Measurements from ENCODE around the gene GPSM1. TPM values are rescaled to one million over a fixed set of nuclear protein-coding genes. Genes with fewer than 3 reads are reported as not detected.

GPSM1 gene
- total RNA-seq, 2 experiments from 2014 or later, result 10.6 to 11.3 TPM

GRCh38 chr9:136302527-136302926 lies 24.8 kb upstream of the GPSM1 start:
- intact Hi-C loops (cut with micrococcal nuclease), result no loop called here
- ChIA-PET POLR2A (no interaction called here), CTCF (no interaction called here)
- Mint-ChIP-seq H3K4me1 (ENCODE audit: low read depth) (peaks cover 4% of the 10 kb centered on the region), H3K4me3 (no peak overlapping the region), H3K36me3 (no peaks in the 10 kb centered on the region), H3K27me3 (peaks cover 6% of the 10 kb centered on the region), H3K27ac (no peak overlapping the region), H3K9me3 (no peaks in the 10 kb centered on the region)
- no peak for DNase-seq

GRCh38 chr9:136303066-136303824 lies 24.1 kb upstream of the GPSM1 start:
- no peaks in the 10 kb centered on the region for H3K36me3 Mint-ChIP-seq
- ChIA-PET CTCF (no interaction called here), POLR2A (no interaction called here)
- no peak overlapping the region for H3K27ac Mint-ChIP-seq
- DNase-seq, result no peak
- H3K4me3 Mint-ChIP-seq, result no peak overlapping the region
- intact Hi-C loops (cut with micrococcal nuclease), result no loop called here
- peaks cover 6% of the 10 kb centered on the region for H3K27me3 Mint-ChIP-seq
- H3K4me1 Mint-ChIP-seq (ENCODE audit: low read depth), result peaks cover 4% of the 10 kb centered on the region
- H3K9me3 Mint-ChIP-seq, result no peaks in the 10 kb centered on the region

- no peak for DNase-seq
- Mint-ChIP-seq H3K4me1 (ENCODE audit: low read depth) (peaks cover 4% of the 10 kb centered on the region), H3K4me3 (no peak within 1 kb of the TSS), H3K27ac (no peak within 1 kb of the TSS), H3K9me3 (no peaks in the 10 kb centered on the region), H3K27me3 (peaks cover 6% of the 10 kb centered on the region), H3K36me3 (no peaks in the 10 kb centered on the region)
- POLR2A ChIA-PET, result no interaction called here
- intact Hi-C loops (cut with micrococcal nuclease), result no loop called here
- CTCF ChIA-PET, result no interaction called here
These were observed 23.4 kb upstream of the GPSM1 start, which contains the start of gene CCDC187 for GRCh38 chr9:136303825-136304416. Gene CCDC187, minus strand, starts transcription at chr9:136304094. Its CDS starts 264 bp downstream, at chr9:136303830.

DNA sequence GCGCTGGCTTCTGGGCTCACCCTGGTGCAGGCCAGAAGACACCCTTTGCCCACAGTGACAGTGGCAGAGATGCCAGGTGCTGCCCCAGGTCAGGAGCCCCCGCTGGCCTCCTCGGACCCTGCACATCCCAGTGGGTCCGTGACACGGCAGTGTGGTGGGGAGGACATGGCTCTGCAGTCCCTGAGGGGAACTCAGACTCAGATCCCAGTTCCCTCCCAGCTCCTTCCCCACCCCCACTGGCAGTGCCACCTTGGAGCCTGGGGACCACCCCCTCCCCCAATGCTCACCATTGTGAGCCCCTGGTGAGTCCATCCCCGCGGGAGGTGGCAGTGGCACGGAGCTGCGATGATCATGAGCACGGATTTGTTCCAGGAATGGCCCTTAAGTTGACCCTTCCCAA lies 22.9 kb upstream of the GPSM1 start:
- no peaks in the 10 kb centered on the region for H3K9me3 Mint-ChIP-seq
- DNase-seq, result no peak
- peaks cover 6% of the 10 kb centered on the region for H3K27me3 Mint-ChIP-seq
- H3K4me1 Mint-ChIP-seq (ENCODE audit: low read depth), result peaks cover 4% of the 10 kb centered on the region
- ChIA-PET POLR2A (no interaction called here), CTCF (no interaction called here)
- H3K36me3 Mint-ChIP-seq, result no peaks in the 10 kb centered on the region
- intact Hi-C loops (cut with micrococcal nuclease), result no loop called here
- no peak overlapping the region for H3K4me3 Mint-ChIP-seq
- no peak overlapping the region for H3K27ac Mint-ChIP-seq

DNA sequence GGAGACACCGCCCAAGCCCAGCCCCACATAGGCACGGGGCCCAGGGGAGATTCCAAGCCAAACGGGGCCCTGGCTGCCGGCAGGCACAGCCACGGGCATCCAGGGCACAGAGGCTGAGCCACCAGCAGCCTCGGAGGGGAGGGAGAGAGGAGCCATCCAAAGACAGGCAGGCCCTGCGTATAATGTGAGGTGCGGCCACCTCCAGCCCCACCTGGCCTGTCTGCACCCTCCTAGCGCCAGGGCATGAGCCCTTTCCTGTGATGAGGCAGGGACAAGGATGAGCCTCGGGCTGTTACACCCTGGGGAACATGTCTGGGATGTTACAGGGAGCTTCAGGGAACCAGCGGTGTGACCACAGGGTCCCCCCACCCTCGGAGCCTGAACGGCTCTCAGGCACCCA lies 22.4 kb upstream of the GPSM1 start:
- Mint-ChIP-seq H3K27ac (no peak overlapping the region), H3K36me3 (no peaks in the 10 kb centered on the region), H3K4me3 (no peak overlapping the region), H3K4me1 (ENCODE audit: low read depth) (peaks cover 4% of the 10 kb centered on the region), H3K9me3 (no peaks in the 10 kb centered on the region), H3K27me3 (peaks cover 6% of the 10 kb centered on the region)
- DNase-seq, result no peak
- CTCF ChIA-PET, result no interaction called here
- POLR2A ChIA-PET, result no interaction called here
- intact Hi-C loops (cut with micrococcal nuclease), result no loop called here

GRCh38 chr9:136305804-136306203 lies 21.5 kb upstream of the GPSM1 start:
- Mint-ChIP-seq H3K4me1 (ENCODE audit: low read depth) (peaks cover 4% of the 10 kb centered on the region), H3K9me3 (no peaks in the 10 kb centered on the region)
- POLR2A ChIA-PET, result no interaction called here

GRCh38 chr9:136306211-136307208 lies 20.8 kb upstream of the GPSM1 start:
- intact Hi-C loops (cut with micrococcal nuclease), result no loop called here
- Mint-ChIP-seq H3K4me1 (ENCODE audit: low read depth) (peaks cover 4% of the 10 kb centered on the region), H3K9me3 (no peaks in the 10 kb centered on the region), H3K4me3 (no peak overlapping the region), H3K27ac (no peak overlapping the region), H3K27me3 (peaks cover 6% of the 10 kb centered on the region), H3K36me3 (no peaks in the 10 kb centered on the region)
- DNase-seq, result peak; percentile 24
- ChIA-PET POLR2A (no interaction called here), CTCF (no interaction called here)

More at GRCh38 chr9:136305804-136306203, 21.5 kb upstream of the GPSM1 start:
- DNase-seq, result no peak
- intact Hi-C loops (cut with micrococcal nuclease), result no loop called here
- Mint-ChIP-seq H3K27ac (no peak overlapping the region), H3K27me3 (peaks cover 6% of the 10 kb centered on the region), H3K36me3 (no peaks in the 10 kb centered on the region), H3K4me3 (no peak overlapping the region)
- CTCF ChIA-PET, result no interaction called here

GRCh38 chr9:136307215-136307750 lies 20.1 kb upstream of the GPSM1 start:
- CTCF ChIA-PET, result no interaction called here
- Mint-ChIP-seq H3K27ac (no peak overlapping the region), H3K36me3 (no peaks in the 10 kb centered on the region), H3K27me3 (peaks cover 6% of the 10 kb centered on the region), H3K4me1 (ENCODE audit: low read depth) (peaks cover 4% of the 10 kb centered on the region), H3K4me3 (no peak overlapping the region), H3K9me3 (no peaks in the 10 kb centered on the region)
- no peak for DNase-seq
- intact Hi-C loops (cut with micrococcal nuclease), result no loop called here
- POLR2A ChIA-PET, result no interaction called here

- H3K27ac Mint-ChIP-seq, result no peak overlapping the region
- DNase-seq, result no peak
- H3K4me1 Mint-ChIP-seq (ENCODE audit: low read depth), result peaks cover 4% of the 10 kb centered on the region
- ChIA-PET CTCF (no interaction called here), POLR2A (no interaction called here)
- peaks cover 6% of the 10 kb centered on the region for H3K27me3 Mint-ChIP-seq
- no peak overlapping the region for H3K4me3 Mint-ChIP-seq
- H3K9me3 Mint-ChIP-seq, result no peaks in the 10 kb centered on the region
- intact Hi-C loops (cut with micrococcal nuclease), result no loop called here
- H3K36me3 Mint-ChIP-seq, result no peaks in the 10 kb centered on the region
These were observed 19.2 kb upstream of the GPSM1 start for GRCh38 chr9:136308006-136308701.

- no peak for DNase-seq
- Mint-ChIP-seq H3K27me3 (peaks cover 6% of the 10 kb centered on the region), H3K9me3 (no peaks in the 10 kb centered on the region), H3K4me3 (no peak overlapping the region), H3K27ac (no peak overlapping the region), H3K4me1 (ENCODE audit: low read depth) (peaks cover 4% of the 10 kb centered on the region), H3K36me3 (no peaks in the 10 kb centered on the region)
- CTCF ChIA-PET, result no interaction called here
- POLR2A ChIA-PET, result no interaction called here
- intact Hi-C loops (cut with micrococcal nuclease), result no loop called here
These were observed 18.7 kb upstream of the GPSM1 start for GRCh38 chr9:136308702-136309053.

GRCh38 chr9:136309101-136309801 lies 18.1 kb upstream of the GPSM1 start:
- no peak overlapping the region for H3K4me3 Mint-ChIP-seq

More at GRCh38 chr9:136309101-136309801, 18.1 kb upstream of the GPSM1 start:
- ChIA-PET CTCF (no interaction called here), POLR2A (no interaction called here)
- no peaks in the 10 kb centered on the region for H3K9me3 Mint-ChIP-seq
- H3K4me1 Mint-ChIP-seq (ENCODE audit: low read depth), result peaks cover 4% of the 10 kb centered on the region
- H3K27me3 Mint-ChIP-seq, result peaks cover 6% of the 10 kb centered on the region
- DNase-seq, result no peak
- no peaks in the 10 kb centered on the region for H3K36me3 Mint-ChIP-seq
- intact Hi-C loops (cut with micrococcal nuclease), result no loop called here
- H3K27ac Mint-ChIP-seq, result no peak overlapping the region
